T-helper 1 cell treated with Interleukin-12 subunit alpha and Interleukin-12 subunit beta and Interleukin-4 antibody, amounts not matched to agents 30 μg/mL and 1 μg/mL, for 36 hours (primary cell): ENCODE results near the gene C9orf40.

ENCODE experiments used
- H3K27ac Mint-ChIP-seq: one replicate; pipeline ENCODE4 v1.8.0; 2021; ENCODE audit warnings: mild to moderate bottlenecking, mixed read lengths
- H3K27me3 Mint-ChIP-seq: one replicate; pipeline ENCODE4 v1.8.0; 2021; ENCODE audit warnings: low read depth, mixed read lengths
- H3K36me3 Mint-ChIP-seq: one replicate; pipeline ENCODE4 v1.8.0; 2021; ENCODE audit warnings: low read depth, mixed read lengths
- H3K4me1 Mint-ChIP-seq: one replicate; pipeline ENCODE4 v1.8.0; 2021; ENCODE audit warnings: low read depth, mixed read lengths
- H3K4me3 Mint-ChIP-seq: one replicate; pipeline ENCODE4 v1.8.0; 2021; ENCODE audit warnings: mild to moderate bottlenecking, moderate library complexity, mixed read lengths
- H3K9me3 Mint-ChIP-seq: one replicate; pipeline ENCODE4 v1.8.0; 2021; ENCODE audit warnings: mixed read lengths

C9orf40 gene, protein sequence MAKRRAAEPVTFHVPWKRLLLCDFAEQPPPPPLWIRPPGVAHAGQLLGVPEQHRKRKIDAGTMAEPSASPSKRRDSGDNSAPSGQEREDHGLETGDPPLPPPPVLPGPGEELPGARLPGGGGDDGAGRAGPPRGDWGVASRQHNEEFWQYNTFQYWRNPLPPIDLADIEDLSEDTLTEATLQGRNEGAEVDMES

DNA sequence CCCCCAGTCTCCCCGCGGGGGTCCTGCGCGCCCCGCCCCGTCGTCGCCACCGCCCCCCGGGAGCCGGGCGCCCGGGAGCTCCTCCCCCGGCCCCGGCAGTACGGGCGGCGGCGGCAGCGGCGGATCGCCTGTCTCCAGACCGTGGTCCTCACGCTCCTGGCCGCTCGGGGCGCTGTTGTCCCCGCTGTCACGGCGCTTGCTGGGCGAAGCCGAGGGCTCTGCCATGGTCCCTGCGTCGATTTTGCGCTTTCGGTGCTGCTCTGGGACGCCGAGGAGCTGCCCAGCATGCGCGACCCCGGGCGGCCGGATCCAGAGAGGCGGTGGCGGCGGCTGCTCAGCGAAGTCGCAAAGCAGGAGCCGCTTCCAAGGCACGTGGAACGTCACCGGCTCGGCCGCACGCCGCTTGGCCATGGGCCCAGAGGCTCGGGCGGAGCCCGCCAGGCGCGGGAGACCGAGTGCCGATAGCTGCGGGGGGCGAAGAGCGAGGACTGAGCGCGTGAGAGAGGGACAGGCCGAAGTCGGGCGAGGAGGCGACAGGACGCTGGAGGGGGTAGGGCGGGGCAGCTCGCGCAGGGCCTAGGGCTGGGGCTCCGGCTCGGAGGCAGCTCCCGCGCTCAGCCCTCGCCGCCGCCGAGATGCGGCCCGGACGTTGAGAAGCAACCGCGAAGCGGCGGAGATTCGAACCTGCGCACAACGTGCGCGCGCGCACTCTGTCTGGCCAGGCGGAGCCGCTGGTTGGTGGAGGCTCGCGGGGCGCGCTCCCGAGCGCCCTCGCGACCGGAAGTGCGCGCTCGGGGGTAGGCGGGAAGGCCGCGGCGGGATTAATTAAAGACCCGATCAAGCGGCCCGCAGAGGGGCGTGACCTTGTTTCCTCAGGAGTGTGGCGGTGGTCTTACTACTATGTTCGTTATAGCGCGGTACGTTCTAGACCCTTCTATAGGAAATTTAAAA is at the start of gene C9orf40:
C9orf40 (minus strand) TSS at position 712 of the 951 bp plus-strand sequence; CDS start at position 411, 301 bp downstream.
- Mint-ChIP-seq H3K9me3 (no peaks in the 10 kb centered on the region), H3K4me1 (peaks cover 24% of the 10 kb centered on the region), H3K36me3 (peaks cover 5% of the 10 kb centered on the region), H3K27ac (peak within 1 kb of the TSS; percentile 96), H3K4me3 (peak within 1 kb of the TSS; percentile 94), H3K27me3 (no peaks in the 10 kb centered on the region)

DNA sequence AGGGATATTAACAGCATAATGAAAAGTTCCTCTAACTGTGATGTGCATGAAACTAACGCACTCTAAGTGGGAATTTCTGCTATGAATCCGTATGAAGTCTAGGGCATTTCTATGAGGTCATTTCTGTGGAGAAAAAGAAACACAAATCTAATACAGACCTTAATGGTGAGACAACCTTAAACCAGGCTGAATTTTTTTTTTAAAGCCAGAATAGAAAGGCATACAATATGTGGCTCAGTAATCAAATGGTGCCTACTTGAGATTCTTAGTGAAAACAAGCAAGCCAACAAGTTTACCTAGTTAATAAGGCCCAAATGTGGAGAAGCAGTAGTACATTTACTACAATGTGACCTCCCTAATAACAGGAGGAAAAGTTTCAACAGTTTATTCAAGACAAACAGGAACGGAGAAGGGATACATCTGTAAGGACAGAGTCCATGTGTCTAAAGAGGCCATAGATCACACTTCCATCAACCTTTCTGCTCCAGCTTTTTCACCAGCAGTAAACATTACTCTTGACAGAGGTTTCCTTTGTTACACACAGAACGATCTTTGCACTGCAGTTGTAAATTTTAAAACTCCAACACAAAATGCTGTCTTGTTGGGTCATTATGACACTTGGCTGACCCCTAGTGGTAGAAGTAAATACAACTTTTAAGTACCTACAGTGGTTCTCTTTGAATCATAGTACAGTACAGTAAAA is 49.2 kb upstream of the C9orf40 start:
- H3K4me3 Mint-ChIP-seq, result no peak overlapping the region

DNA sequence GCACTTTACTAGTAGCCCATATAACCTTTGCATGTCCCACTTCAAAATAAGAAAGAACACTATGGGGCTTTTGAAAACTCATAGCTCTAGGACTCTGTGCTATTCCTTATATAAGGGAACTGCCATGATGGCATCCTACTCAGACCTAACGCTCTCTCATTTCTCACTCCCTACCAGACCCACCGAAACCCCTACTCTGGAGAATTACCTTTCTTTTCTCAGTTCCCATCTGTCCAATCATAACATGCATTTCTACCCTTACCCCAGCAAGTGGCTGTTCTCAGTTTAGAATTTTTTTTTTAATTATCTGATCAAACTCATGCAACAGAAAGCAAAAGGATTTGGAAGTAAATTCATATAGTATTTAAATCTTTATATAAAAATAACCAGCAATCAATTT is 48.1 kb upstream of the C9orf40 start:
- Mint-ChIP-seq H3K4me1 (peaks cover 3% of the 10 kb centered on the region), H3K27ac (no peak overlapping the region), H3K9me3 (no peaks in the 10 kb centered on the region), H3K36me3 (peaks cover 15% of the 10 kb centered on the region), H3K27me3 (no peaks in the 10 kb centered on the region), H3K4me3 (no peak overlapping the region)

More for the DNA sequence above, 49.2 kb upstream of the C9orf40 start:
- peaks cover 10% of the 10 kb centered on the region for H3K36me3 Mint-ChIP-seq
- no peaks in the 10 kb centered on the region for H3K27me3 Mint-ChIP-seq
- no peak overlapping the region for H3K27ac Mint-ChIP-seq
- H3K9me3 Mint-ChIP-seq, result no peaks in the 10 kb centered on the region
- H3K4me1 Mint-ChIP-seq, result peaks cover 3% of the 10 kb centered on the region

DNA sequence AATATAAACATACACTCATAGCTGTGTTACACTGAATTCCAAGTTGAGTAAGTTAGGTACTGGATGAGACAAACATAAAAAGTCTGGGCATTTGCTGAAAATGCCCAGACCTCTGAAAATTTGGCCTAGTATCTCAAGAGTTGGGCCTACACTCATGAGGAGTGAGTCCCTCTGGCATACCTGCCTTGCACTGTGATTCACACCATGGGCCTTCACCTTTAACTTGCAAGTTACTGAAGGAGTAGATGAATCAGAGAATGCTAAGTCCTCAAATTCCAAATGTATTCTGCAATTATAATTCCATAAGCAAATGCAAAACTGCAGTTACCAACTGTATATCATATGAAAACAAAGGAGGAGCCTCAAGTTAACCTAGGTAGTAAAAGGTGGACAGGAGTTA is 32.3 kb upstream of the C9orf40 start:
- no peaks in the 10 kb centered on the region for H3K27me3 Mint-ChIP-seq
- no peak overlapping the region for H3K4me3 Mint-ChIP-seq
- no peaks in the 10 kb centered on the region for H3K9me3 Mint-ChIP-seq
- H3K4me1 Mint-ChIP-seq, result no peaks in the 10 kb centered on the region
- H3K27ac Mint-ChIP-seq, result no peak overlapping the region
- peaks cover 8% of the 10 kb centered on the region for H3K36me3 Mint-ChIP-seq

DNA sequence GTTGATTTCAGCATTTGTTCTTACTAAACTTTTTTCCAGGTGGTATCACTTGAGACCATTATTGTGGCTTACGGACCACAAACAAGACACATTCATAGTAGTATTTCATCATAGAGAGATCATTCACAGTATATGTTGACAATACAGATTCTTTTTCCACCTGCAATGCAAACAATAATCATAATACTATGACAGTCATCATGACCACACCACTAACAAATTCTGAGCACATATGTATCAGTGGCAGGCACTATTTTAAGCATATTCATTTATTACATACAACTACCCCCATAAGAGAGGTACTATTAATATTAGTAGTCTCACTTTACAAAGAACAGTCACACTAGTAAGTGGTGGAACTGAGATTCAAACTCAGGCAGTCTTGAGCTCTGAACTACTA is 31.0 kb upstream of the C9orf40 start:
- Mint-ChIP-seq H3K27me3 (no peaks in the 10 kb centered on the region), H3K9me3 (no peaks in the 10 kb centered on the region), H3K27ac (no peak overlapping the region), H3K36me3 (peaks cover 12% of the 10 kb centered on the region), H3K4me3 (no peak overlapping the region), H3K4me1 (no peaks in the 10 kb centered on the region)

DNA sequence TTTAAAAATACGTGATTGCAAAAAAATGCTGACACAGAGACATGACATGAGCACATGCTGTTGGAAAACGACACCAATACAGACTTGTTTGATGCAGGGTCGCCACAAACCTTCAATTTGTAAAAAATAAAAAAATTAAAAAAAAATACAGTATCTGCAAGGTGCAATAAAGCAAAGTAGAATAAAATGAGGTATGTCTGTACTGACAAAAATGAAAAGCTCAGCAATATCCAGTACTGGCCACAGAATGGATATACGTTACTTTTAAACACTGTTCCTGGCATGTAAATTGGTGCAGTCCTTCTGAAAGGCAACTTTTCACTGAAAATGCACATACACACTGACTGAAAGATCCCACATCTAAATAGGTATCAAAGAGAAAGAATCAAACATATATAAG is 27.1 kb upstream of the C9orf40 start:
- H3K27me3 Mint-ChIP-seq, result no peaks in the 10 kb centered on the region
- H3K27ac Mint-ChIP-seq, result no peak overlapping the region
- H3K9me3 Mint-ChIP-seq, result peaks cover 7% of the 10 kb centered on the region
- no peaks in the 10 kb centered on the region for H3K4me1 Mint-ChIP-seq
- H3K4me3 Mint-ChIP-seq, result no peak overlapping the region
- peaks cover 23% of the 10 kb centered on the region for H3K36me3 Mint-ChIP-seq

DNA sequence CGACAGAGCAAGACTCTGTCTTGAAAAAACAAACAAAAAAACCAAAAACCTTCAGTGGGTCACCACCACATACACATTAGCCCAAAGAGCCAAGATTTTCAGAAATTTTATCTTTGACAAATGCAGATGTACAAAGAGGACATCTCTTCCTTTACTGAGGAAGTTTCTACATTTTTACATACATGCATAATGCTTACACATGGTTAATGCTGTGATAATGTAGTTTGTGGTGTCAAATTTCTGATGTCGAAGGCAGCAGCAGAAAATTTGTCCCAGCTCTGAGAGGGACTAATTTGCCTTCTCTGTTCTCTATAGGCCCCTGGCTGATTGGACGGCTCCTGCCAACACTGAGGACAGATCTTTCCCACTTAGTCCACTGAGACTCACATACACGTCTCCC is 24.6 kb upstream of the C9orf40 start:
- Mint-ChIP-seq H3K4me3 (no peak overlapping the region), H3K4me1 (peaks cover 2% of the 10 kb centered on the region), H3K27me3 (no peaks in the 10 kb centered on the region), H3K27ac (no peak overlapping the region), H3K9me3 (peaks cover 7% of the 10 kb centered on the region), H3K36me3 (peaks cover 20% of the 10 kb centered on the region)

DNA sequence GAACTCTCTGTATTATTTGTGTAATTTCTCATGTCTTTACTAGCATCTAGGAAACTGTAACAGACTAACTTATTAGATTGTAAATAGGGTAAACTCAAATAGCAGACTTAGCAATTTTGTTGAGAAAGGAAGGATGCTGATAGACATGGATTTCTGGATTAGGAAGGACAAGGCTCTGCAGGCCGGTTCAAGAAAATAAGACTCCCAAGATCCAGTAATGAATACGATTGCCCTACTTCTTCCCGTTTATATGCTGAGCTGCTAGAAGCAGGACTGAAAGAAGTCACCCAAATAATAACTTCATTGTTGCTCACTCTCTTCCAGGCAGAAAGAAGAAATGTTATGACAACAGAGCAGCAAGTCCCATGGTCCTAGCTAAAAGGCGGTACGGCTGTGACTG is 22.8 kb upstream of the C9orf40 start:
- H3K36me3 Mint-ChIP-seq, result peaks cover 22% of the 10 kb centered on the region
- peaks cover 7% of the 10 kb centered on the region for H3K9me3 Mint-ChIP-seq
- peaks cover 2% of the 10 kb centered on the region for H3K4me1 Mint-ChIP-seq
- H3K27me3 Mint-ChIP-seq, result no peaks in the 10 kb centered on the region
- H3K4me3 Mint-ChIP-seq, result no peak overlapping the region
- H3K27ac Mint-ChIP-seq, result no peak overlapping the region

DNA sequence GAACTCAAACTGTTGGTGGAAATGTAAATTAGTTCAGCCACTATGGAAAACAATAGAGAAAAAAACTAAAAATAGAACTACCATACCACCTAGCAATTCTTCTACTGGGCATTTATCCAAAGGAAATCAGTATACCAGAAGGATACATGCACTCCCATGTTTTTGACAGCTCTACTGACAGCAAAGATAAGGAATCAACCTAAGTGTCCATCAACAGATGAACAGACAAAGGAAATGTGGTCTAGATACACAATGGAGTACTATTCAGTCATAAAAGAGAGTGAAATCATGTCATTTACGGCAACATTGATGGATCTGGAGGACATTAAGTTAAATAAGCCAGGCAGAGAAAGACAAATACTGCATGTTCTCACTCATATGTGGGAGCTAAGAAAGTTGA is 21.8 kb upstream of the C9orf40 start:
- H3K27me3 Mint-ChIP-seq, result no peaks in the 10 kb centered on the region
- no peak overlapping the region for H3K27ac Mint-ChIP-seq
- H3K4me3 Mint-ChIP-seq, result no peak overlapping the region
- peaks cover 2% of the 10 kb centered on the region for H3K4me1 Mint-ChIP-seq
- peaks cover 18% of the 10 kb centered on the region for H3K36me3 Mint-ChIP-seq
- H3K9me3 Mint-ChIP-seq, result peaks cover 7% of the 10 kb centered on the region

DNA sequence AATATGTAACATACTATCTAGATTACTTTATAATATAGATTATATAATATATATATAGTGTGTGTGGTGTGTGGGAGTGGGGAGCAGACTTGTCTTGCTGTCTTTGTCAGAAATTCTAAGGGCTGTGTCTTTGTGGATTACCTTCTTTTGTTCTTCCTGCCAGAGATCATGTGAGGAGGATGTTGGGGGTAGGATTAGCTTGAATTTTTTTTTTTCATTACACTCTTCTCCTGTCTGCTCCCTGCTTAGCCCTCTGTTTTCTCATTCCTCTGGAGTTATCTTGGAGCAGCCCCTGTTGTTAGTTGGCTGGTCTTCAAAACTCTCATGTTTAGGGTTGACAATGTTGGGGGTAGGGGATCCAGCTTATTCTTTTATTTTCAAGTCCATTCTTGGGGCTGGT is 21.0 kb upstream of the C9orf40 start:
- no peak overlapping the region for H3K27ac Mint-ChIP-seq
- peaks cover 15% of the 10 kb centered on the region for H3K36me3 Mint-ChIP-seq
- H3K9me3 Mint-ChIP-seq, result peaks cover 7% of the 10 kb centered on the region
- H3K27me3 Mint-ChIP-seq, result no peaks in the 10 kb centered on the region
- no peak overlapping the region for H3K4me3 Mint-ChIP-seq
- H3K4me1 Mint-ChIP-seq, result peaks cover 2% of the 10 kb centered on the region

DNA sequence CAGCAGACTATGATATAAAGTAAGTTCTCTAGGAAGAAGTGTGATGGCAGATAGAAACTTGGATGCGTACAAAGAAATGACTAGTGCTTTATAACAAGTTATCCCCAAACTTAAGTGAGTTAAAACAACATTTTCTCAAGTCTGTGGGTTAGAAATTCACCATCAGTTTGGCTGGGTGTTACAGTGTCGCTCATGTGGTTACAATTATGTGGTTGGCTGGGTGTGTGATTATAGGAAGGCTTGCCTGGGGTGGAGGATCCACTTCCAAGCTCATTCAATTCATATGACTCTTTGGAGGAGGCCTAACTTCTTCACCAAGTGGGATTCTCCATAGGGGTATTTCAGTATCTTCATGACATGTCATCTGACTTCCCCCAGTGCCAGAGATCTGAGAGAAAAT is 10.3 kb upstream of the C9orf40 start:
- Mint-ChIP-seq H3K36me3 (peaks cover 21% of the 10 kb centered on the region), H3K27ac (no peak overlapping the region), H3K27me3 (no peaks in the 10 kb centered on the region), H3K4me1 (peaks cover 2% of the 10 kb centered on the region), H3K4me3 (no peak overlapping the region), H3K9me3 (peaks cover 21% of the 10 kb centered on the region)

DNA sequence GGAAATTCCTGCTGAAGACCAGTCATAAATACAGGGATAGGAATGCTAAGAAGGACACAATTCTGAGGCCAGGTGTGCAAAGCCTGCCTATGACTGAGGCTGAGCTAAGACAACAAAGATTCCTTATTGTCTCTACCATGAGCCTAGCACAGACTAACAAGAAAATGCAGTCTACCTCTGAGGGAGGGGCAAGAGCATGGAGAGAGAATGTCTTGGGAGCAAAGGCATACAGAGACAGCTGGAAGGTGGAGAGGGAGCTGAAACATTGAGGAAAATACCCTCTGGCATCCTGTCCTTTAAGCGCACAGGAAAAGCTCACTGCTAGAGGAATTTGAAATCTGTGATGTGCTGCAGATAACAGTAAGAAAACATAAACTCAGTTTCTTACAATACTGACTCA is 8.8 kb upstream of the C9orf40 start:
- Mint-ChIP-seq H3K4me1 (peaks cover 2% of the 10 kb centered on the region), H3K9me3 (peaks cover 21% of the 10 kb centered on the region), H3K36me3 (peaks cover 21% of the 10 kb centered on the region), H3K27me3 (no peaks in the 10 kb centered on the region), H3K4me3 (no peak overlapping the region), H3K27ac (no peak overlapping the region)

DNA sequence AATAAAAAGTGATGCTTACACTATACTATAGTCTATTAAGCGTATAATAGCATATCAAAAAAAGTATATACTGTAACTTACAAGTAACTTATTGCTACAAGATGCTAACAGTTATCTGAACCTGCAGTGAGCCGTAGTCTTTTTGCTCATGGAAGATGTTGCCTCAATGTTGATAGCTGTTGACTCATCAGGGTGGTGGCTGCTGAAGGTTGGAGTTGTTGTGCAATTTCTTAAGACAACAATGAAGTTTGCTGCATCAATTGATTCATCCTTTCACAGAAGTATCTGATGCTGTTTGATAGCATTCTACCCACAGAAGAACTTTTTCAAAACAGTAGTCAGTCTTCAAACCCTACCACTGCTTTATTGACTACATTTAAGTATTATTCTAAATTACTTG is 7.8 kb upstream of the C9orf40 start:
- Mint-ChIP-seq H3K4me1 (peaks cover 2% of the 10 kb centered on the region), H3K27ac (no peak overlapping the region), H3K27me3 (no peaks in the 10 kb centered on the region), H3K9me3 (peaks cover 21% of the 10 kb centered on the region), H3K4me3 (no peak overlapping the region), H3K36me3 (peaks cover 21% of the 10 kb centered on the region)

DNA sequence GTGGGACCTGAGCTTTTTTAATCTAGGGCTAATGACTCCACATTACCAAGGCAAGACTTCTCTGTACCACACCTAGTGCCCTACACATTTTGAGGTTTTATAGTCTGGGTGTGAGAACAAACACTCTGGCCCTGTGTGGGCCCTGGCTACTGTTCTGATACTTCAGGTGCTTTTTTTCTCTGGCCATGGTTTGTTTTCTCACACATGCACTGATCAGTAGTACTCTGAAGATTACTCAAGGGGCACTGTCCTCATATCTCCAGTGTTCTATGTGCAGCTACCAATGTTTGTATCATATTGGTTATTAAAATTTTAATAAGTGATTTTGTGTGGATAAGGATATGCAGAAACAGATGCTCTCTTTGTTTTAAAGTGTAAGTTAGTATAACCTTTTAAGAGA is 5.9 kb upstream of the C9orf40 start:
- H3K36me3 Mint-ChIP-seq, result peaks cover 21% of the 10 kb centered on the region
- no peak overlapping the region for H3K4me3 Mint-ChIP-seq
- no peaks in the 10 kb centered on the region for H3K27me3 Mint-ChIP-seq
- peaks cover 3% of the 10 kb centered on the region for H3K4me1 Mint-ChIP-seq
- no peak overlapping the region for H3K27ac Mint-ChIP-seq
- peaks cover 21% of the 10 kb centered on the region for H3K9me3 Mint-ChIP-seq
